Fibroblast of mammary gland (primary cell): ENCODE measurements around the gene SGIP1.

Experiments
- DNase-seq: peaks from one replicate; pipeline ENCODE4 v3.0.0-alpha.2; 2010; ENCODE audit warnings: low read depth
- H3K4me3 ChIP-seq: 2 replicates; pipeline ENCODE4 v1.5.1; 2011; ENCODE audit warnings: low read depth, mild to moderate bottlenecking, low read length, moderate library complexity; ENCODE audit not compliant: control insufficient read depth
- TF ChIP-seq, protein P1 (sequence below): conservative IDR thresholded peaks from 2 replicates; pipeline ENCODE4 v1.5.1; 2011; ENCODE audit warnings: low read depth, low read length, inconsistent platforms; ENCODE audit not compliant: control insufficient read depth, insufficient read depth

Gene SGIP1

DNA sequence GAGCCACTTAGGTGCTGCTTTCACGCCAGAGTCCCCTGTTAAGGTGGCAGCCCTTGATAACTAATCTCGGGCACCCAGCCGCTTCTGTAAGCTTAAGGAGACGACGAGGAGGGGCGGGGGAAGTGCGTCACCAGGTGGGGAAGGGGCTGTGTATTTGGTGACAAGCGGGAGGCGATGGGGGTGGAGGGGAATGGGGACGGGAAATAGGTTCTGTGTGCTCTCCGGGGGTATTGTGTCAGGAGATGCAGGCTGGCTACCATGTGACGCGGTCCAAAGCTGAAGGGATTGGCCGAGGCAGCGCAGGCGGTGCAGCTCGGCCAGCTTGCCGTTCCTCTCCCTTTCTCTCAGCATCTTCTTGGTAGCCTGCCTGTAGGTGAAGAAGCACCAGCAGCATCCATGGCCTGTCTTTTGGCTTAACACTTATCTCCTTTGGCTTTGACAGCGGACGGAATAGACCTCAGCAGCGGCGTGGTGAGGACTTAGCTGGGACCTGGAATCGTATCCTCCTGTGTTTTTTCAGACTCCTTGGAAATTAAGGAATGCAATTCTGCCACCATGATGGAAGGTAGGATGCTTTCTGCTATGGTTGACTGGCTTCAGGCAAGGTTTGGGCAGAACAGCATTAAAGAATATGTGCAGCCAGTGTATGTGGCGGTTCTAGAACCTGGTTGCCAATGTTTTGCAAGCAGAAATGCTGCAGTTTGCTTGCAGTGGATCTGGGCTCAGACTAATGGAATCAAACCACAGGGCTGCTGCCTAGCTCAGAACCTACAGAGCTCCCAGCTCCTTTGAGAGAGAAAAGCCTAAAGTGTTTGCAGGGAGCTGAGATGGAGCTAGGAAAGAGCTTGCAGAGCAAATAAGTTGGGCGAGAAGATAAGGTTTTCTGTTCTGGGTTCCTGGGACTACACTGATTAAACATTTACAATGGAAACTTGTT is at the start of gene SGIP1:
SGIP1 (plus strand) TSS at position 350 of the 937 bp plus-strand sequence; CDS start at position 556, 206 bp downstream.
- peak within 1 kb of the TSS; percentile 49 for H3K4me3 ChIP-seq
- DNase-seq = peak; percentile 79
- TF ChIP-seq, protein P1, sequence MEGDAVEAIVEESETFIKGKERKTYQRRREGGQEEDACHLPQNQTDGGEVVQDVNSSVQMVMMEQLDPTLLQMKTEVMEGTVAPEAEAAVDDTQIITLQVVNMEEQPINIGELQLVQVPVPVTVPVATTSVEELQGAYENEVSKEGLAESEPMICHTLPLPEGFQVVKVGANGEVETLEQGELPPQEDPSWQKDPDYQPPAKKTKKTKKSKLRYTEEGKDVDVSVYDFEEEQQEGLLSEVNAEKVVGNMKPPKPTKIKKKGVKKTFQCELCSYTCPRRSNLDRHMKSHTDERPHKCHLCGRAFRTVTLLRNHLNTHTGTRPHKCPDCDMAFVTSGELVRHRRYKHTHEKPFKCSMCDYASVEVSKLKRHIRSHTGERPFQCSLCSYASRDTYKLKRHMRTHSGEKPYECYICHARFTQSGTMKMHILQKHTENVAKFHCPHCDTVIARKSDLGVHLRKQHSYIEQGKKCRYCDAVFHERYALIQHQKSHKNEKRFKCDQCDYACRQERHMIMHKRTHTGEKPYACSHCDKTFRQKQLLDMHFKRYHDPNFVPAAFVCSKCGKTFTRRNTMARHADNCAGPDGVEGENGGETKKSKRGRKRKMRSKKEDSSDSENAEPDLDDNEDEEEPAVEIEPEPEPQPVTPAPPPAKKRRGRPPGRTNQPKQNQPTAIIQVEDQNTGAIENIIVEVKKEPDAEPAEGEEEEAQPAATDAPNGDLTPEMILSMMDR = no peak

DNA sequence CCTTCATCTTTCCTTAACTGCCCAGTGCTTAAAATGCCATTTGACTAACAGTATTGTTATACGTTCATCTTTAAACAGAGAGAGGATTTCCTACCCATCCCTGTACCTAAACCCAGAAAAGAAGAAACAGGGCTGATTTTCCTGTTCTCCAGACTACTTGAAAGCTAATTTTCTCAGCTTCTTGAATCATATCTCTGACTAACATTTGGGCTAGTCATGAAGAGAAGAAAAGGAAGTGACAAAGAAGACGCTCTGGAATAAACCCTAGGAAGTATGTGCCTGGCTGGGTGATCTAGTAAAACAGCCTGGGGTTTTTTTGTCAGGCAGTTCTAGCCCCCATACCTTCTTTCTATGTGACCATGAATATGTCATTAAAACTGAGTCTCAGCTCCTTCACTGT is 44.8 kb upstream of the SGIP1 start:
- TF ChIP-seq, protein P1 = no peak
- peak; percentile 70 for DNase-seq
- no peak overlapping the region for H3K4me3 ChIP-seq

GRCh38 chr1:66489972-66490601 is 43.9 kb upstream of the SGIP1 start:
- H3K4me3 ChIP-seq = no peak overlapping the region
- no peak for DNase-seq
- TF ChIP-seq, protein P1 = no peak

DNA sequence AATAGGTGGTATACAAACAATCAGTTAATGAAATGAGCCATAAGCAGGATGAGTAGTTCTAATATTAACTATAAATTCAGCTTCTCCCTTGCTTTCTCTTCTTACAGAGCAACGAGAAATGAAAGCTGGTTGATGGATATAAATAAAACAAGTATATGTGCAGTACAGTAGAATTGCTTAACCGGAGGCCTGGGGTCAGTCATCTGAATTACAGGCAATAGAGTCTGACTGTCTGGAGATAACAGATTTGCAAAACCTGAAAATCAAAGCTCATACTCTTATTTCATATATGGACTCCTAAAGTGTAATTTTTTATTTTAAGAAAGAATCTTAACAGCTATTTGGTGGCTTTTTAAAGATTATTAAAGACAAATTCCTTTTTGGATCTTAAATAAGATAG is 43.1 kb upstream of the SGIP1 start:
- DNase-seq = no peak
- no peak overlapping the region for H3K4me3 ChIP-seq
- TF ChIP-seq, protein P1 = no peak

- no peak for DNase-seq
- TF ChIP-seq, protein P1 = no peak
- H3K4me3 ChIP-seq = no peak overlapping the region
Measured at GRCh38 chr1:66492424-66492823, 41.5 kb upstream of the SGIP1 start.

DNA sequence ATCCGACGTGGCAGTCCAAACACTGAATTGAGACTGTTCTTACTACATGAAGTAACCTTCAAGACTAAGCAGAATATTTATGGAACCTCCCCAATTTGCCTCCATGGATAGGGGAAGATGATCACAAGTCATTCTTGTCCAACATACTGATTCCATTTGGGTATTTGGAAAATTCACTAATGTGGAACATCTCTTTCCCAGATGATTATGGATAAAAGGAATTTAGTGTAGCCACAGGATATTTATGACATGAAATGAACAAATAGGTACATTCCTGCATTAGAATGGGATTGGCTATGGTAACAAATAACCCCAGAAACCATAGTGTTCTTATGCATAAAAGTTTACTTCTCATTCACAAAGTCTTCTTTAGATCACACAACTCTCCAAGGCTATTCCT is 40.2 kb upstream of the SGIP1 start:
- DNase-seq = peak; percentile 70
- H3K4me3 ChIP-seq = no peak overlapping the region
- TF ChIP-seq, protein P1 = no peak
